Measurements from ENCODE around the gene ENTHD1. TPM values are rescaled to one million over a fixed set of nuclear protein-coding genes. Genes with fewer than 3 reads are reported as not detected.

The ENTHD1 gene
- total RNA-seq, 3 donors from 2014 or later = not detected

DNA sequence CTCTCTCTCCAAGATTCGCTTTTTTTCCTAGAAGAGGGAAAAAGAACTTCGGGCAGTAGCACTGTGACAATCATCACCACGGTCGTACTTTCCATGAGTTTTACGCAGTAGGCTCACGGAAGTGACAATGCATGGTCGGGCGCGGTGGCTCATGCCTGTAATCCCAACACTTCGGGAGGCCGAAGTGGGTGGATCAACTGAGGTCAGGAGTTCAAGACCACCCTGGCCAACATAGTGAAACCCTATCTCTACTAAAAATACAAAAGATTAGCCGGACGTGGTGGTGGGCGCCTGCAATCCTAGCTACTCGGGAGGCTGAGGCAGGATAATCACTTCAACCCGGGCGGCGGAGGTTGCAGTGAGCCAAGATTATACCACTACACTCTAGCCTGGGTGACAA, 30.7 kb upstream of the ENTHD1 start:
- no peak for ATAC-seq
- H3K4me3 ChIP-seq = no peak overlapping the region
- peaks cover 13% of the 10 kb centered on the region for H3K4me1 ChIP-seq (ENCODE audit: low read depth)
- intact Hi-C loops (cut with DNase I, micrococcal nuclease) = no loop called here
- H3K36me3 ChIP-seq (ENCODE audit: low read depth) = no peaks in the 10 kb centered on the region
- no peak for DNase-seq
- H3K9me3 ChIP-seq = no peaks in the 10 kb centered on the region
- TF ChIP-seq, protein P1, sequence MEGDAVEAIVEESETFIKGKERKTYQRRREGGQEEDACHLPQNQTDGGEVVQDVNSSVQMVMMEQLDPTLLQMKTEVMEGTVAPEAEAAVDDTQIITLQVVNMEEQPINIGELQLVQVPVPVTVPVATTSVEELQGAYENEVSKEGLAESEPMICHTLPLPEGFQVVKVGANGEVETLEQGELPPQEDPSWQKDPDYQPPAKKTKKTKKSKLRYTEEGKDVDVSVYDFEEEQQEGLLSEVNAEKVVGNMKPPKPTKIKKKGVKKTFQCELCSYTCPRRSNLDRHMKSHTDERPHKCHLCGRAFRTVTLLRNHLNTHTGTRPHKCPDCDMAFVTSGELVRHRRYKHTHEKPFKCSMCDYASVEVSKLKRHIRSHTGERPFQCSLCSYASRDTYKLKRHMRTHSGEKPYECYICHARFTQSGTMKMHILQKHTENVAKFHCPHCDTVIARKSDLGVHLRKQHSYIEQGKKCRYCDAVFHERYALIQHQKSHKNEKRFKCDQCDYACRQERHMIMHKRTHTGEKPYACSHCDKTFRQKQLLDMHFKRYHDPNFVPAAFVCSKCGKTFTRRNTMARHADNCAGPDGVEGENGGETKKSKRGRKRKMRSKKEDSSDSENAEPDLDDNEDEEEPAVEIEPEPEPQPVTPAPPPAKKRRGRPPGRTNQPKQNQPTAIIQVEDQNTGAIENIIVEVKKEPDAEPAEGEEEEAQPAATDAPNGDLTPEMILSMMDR (IDR thresholded peaks at IDR 0.05) = no peak

- Histone ChIP-seq H3K9me3 (no peaks in the 10 kb centered on the region), H3K36me3 (ENCODE audit: low read depth) (no peaks in the 10 kb centered on the region), H3K4me3 (no peak overlapping the region), H3K4me1 (ENCODE audit: low read depth) (peaks cover 13% of the 10 kb centered on the region)
- intact Hi-C loops (cut with DNase I, micrococcal nuclease) = no loop called here
- DNase-seq = no peak
- ATAC-seq = no peak
- TF ChIP-seq, protein P1 (IDR thresholded peaks at IDR 0.05) = no peak
Observed at GRCh38 chr22:39923696-39924095, 30.1 kb upstream of the ENTHD1 start.

DNA sequence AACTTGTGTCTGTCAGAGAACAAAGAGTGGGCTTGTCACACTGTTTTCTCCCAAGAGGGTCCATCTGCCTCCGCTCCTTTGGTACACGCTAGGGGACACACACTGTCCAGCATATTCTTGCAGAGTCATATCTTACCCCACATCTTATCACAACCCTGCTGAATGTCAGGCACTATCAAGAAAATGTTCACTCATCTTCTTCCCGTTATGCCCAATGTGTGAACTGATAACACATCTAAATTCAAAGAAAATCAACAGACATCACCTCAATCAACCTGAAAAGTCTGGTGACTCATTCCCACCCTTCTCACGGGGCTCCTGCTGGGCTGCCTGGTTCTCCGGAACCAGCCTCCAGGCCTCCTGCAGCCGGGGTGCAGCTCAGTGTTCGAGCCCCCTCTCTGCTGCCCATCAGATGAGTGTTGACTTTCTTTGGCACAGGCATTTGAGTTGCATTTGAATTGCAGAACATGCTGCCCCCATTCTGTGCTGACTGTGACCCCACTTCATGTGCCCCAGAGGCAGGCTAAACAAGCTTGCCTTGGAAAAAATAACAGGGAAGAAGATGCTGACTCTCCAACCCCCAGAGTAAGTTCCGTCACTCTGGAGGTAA, 26.7 kb upstream of the ENTHD1 start:
- intact Hi-C loops (cut with DNase I, micrococcal nuclease) = no loop called here
- DNase-seq (no peak), ATAC-seq (peak; percentile 26)
- Histone ChIP-seq H3K4me1 (ENCODE audit: low read depth) (no peaks in the 10 kb centered on the region), H3K36me3 (ENCODE audit: low read depth) (no peaks in the 10 kb centered on the region), H3K4me3 (no peak overlapping the region), H3K9me3 (no peaks in the 10 kb centered on the region)
- TF ChIP-seq, protein P1 (IDR thresholded peaks at IDR 0.05) = no peak

DNA sequence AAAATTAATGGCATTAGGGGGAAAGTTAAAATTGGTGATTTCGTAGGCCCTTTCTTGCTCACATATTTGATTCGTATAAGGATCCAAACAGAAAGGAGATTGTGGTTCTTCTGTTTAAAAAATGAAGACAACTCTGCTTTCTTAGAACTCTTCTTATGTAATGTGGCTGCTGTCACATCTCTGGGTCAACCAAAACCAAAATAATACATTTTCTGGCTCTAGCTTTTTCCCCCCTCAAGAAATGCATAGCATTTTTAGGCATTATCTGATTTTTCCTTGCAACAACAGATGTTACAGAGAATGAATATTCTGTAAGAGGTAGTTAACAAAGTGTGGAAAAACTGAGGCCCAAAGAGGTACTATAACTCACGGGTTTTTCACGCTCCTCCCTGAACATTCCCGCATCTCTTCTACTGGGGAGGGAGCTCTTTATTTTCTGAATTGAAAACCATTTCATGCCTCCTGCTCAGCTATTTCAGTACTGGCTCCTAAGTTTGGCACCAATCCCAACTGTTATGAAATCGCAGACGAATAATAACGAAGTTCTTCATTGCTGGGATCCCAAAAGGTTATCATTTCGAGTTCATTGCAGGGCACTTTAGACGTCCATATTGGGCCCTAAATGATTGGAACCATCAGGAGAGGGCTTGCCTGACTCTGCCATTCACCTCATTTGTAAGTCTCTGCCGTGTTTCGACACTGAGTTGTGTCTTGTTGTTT, 24.4 kb upstream of the ENTHD1 start:
- ATAC-seq (no peak), DNase-seq (no peak)
- H3K4me1 ChIP-seq (ENCODE audit: low read depth) = no peaks in the 10 kb centered on the region
- TF ChIP-seq, protein P1 (IDR thresholded peaks at IDR 0.05) = no peak
- no peaks in the 10 kb centered on the region for H3K36me3 ChIP-seq (ENCODE audit: low read depth)
- intact Hi-C loops (cut with DNase I, micrococcal nuclease) = loop anchor here in 1 of 2 donors (10.0 kb wide), 1 partner anchor 63 kb away; no protein-coding TSS in a partner anchor
- no peaks in the 10 kb centered on the region for H3K9me3 ChIP-seq
- H3K4me3 ChIP-seq = no peak overlapping the region

GRCh38 chr22:39917197-39917643, 23.7 kb upstream of the ENTHD1 start:
- Histone ChIP-seq H3K9me3 (no peaks in the 10 kb centered on the region), H3K4me1 (ENCODE audit: low read depth) (no peaks in the 10 kb centered on the region), H3K4me3 (no peak overlapping the region), H3K36me3 (ENCODE audit: low read depth) (no peaks in the 10 kb centered on the region)
- intact Hi-C loops (cut with DNase I, micrococcal nuclease) = loop anchor here in 1 of 2 donors (10.0 kb wide), 1 partner anchor 62 kb away; no protein-coding TSS in a partner anchor
- no peak for ATAC-seq
- DNase-seq = no peak
- TF ChIP-seq, protein P1 (IDR thresholded peaks at IDR 0.05) = no peak

Measured in mucosa of descending colon (tissue), 3 donors.